Mononuclear cell (primary cell): ENCODE data around the gene PNMA1. TPM values are rescaled to one million over a fixed set of nuclear protein-coding genes. Genes with fewer than 3 reads are reported as not detected.

ENCODE experiments used
- H3K27me3 ChIP-seq: 2 replicates; pipeline ENCODE4 v1.6.0; 2011; ENCODE audit warnings: low read length, control low read depth; ENCODE audit not compliant: insufficient read depth
- H3K4me1 ChIP-seq: 2 replicates; pipeline ENCODE4 v1.5.1; 2011; ENCODE audit warnings: mild to moderate bottlenecking, low read length, control low read depth; ENCODE audit not compliant: insufficient read depth
- H3K4me3 ChIP-seq: 2 replicates; pipeline ENCODE4 v1.5.1; 2011; ENCODE audit warnings: mild to moderate bottlenecking, low read length, moderate library complexity
- H3K9me3 ChIP-seq: 2 replicates; pipeline ENCODE4 v1.5.1; 2011; ENCODE audit warnings: low read depth, mild to moderate bottlenecking, control low read depth, low read length
- total RNA-seq: library from RNA; depleted of rRNA; stranded (reverse); fragments of >200 nt; gene quantifications from one replicate; pipeline ENCODE4 v1.2.3, GENCODE V29; 2012

PNMA1 gene
- total RNA-seq, 1 donor = 23.2 TPM

GRCh38 chr14:73694083-73694482 is 20.1 kb downstream of the PNMA1 start:
- H3K9me3 ChIP-seq = no peaks in the 10 kb centered on the region
- H3K4me3 ChIP-seq = no peak overlapping the region
- H3K4me1 ChIP-seq = no peaks in the 10 kb centered on the region
- no peaks in the 10 kb centered on the region for H3K27me3 ChIP-seq

DNA sequence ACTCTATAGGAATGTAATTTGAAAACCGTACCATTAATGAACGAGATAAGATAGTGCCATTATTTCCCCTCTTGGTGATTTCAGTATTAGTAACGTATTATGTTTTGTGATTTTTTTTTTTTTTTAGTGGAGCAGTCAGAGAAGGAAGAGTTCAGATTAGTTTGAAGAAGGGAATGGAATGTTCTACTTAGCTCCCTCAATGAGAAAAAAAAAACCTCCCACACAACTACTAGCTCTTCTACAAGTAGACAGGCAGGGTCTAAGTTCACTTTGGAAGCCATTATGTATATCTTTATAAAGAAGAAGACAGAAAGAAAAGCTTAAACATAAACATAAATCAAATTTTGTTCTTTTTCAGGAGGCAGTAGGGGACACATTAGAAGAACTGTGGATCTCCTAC is 27.3 kb downstream of the PNMA1 start:
- Histone ChIP-seq H3K9me3 (no peaks in the 10 kb centered on the region), H3K4me1 (no peaks in the 10 kb centered on the region), H3K4me3 (no peak overlapping the region), H3K27me3 (no peaks in the 10 kb centered on the region)

DNA sequence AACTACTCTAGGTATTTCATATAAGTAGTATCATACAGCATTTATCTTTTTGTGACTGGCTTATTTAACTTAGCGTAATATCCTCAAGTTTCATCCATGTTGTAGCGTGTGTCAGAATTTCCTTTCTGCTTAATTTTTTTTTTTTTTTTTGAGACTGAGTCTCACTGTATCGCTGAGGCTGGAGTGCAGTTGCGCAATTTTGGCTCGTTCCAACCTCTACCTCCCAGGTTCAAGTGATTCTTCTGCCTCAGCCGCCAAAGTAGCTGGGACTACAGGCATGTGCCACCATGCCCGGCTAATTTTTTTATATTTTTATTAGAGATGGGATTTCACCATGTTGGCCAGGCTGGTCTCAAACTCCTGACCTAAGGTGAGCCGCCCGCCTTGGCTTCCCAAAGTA is 28.9 kb downstream of the PNMA1 start:
- Histone ChIP-seq H3K9me3 (no peaks in the 10 kb centered on the region), H3K27me3 (no peaks in the 10 kb centered on the region), H3K4me1 (no peaks in the 10 kb centered on the region), H3K4me3 (no peak overlapping the region)

DNA sequence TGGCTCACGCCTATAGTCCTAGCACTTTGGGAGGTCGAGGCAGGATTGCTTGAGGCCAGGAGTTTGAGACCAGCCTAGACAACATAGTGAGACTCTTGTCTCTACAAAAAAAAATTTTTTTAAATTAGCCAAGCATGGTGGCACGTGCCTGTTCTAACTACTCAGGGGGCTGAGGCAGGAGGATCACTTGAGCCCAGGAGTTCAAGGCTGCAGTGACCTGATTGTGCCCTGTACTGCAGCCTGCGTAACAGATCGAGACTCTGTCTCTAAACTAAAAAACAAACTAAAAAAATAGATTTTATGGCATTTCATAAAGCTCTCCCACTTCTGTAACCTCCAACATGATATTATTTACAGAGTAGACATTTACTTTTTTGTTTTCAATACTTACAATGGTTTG is 29.6 kb downstream of the PNMA1 start:
- Histone ChIP-seq H3K4me1 (no peaks in the 10 kb centered on the region), H3K27me3 (no peaks in the 10 kb centered on the region), H3K4me3 (no peak overlapping the region), H3K9me3 (no peaks in the 10 kb centered on the region)

DNA sequence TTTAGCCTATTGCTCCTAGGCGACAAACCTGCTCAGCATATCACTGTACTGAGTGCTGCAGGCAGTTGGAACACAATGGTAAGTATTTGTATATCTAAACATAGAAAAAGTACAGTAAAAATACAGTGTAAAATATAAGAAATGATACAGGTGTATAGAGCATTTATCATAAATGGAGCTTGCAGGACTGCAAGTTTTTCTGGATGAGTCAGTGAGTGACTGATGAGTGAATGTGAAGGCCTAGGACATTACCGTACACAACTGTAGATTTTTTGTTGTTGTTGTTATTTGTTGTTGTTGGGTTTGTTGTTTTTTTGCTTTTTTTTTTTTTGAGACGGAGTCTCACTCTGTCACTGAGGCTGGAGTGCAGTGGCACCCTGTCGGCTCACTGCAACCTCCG is 33.4 kb downstream of the PNMA1 start:
- no peaks in the 10 kb centered on the region for H3K27me3 ChIP-seq
- H3K4me1 ChIP-seq = no peaks in the 10 kb centered on the region
- H3K9me3 ChIP-seq = no peaks in the 10 kb centered on the region
- no peak overlapping the region for H3K4me3 ChIP-seq

GRCh38 chr14:73678698-73679097 is 35.5 kb downstream of the PNMA1 start:
- Histone ChIP-seq H3K4me3 (no peak overlapping the region), H3K4me1 (no peaks in the 10 kb centered on the region), H3K9me3 (no peaks in the 10 kb centered on the region), H3K27me3 (no peaks in the 10 kb centered on the region)

DNA sequence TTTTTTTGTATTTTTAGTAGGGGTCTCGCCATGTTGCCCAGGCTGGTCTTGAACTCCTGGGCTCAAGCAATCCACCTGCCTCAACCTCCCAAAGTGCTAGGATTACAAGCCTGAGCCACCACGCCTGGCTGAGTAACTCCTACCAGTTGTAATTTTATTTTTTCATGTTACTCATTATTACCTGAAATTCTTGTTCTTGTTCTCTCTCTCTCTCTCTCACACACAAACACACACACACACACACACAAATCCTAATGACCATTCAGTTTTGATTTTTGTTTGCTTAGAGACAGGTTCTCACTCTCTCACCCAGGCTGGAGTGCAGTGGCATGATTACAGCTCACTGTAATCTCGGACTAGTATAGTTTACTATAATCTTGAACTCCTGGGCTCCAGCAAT is 39.2 kb downstream of the PNMA1 start:
- Histone ChIP-seq H3K27me3 (no peaks in the 10 kb centered on the region), H3K4me1 (no peaks in the 10 kb centered on the region), H3K4me3 (no peak overlapping the region), H3K9me3 (no peaks in the 10 kb centered on the region)

DNA sequence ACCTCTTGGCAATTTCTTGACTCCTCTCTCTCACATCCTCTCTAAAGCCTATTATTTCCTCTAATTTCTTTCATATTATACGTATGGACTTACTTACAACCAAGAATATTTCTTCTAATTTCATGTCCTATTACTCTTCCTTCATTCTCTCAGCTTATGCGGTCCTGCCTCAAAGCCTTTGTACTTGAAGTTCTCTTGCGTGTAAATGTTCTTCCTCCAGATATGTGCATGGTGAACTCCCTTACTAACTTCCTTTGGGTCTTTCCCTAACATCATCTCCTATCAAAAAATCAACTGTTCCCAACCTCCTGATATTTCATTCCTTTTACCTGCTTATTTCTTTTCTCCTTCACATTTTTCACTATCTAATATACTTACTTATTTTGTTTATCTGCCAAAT is 46.3 kb downstream of the PNMA1 start:
- no peaks in the 10 kb centered on the region for H3K9me3 ChIP-seq
- no peaks in the 10 kb centered on the region for H3K4me1 ChIP-seq
- no peaks in the 10 kb centered on the region for H3K27me3 ChIP-seq
- H3K4me3 ChIP-seq = no peak overlapping the region

DNA sequence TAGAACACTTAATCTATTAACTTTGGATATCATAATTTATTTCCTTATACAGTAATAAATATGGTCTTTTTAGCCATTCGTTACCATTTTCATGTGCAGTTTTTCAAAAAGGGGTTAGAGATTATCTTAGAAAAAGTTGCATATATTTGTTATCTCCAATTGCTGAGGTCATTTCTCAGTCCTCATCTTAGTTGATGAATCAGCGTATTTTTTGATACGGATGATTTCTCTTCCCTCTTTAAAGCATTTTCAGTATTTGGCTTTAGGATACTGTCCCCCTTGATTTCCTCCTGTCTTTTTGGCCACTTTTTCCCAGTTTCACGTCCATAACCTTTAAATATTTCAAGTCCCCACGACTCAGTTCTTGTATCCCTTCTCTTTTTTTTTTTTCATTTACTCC is 47.6 kb downstream of the PNMA1 start:
- H3K27me3 ChIP-seq = no peaks in the 10 kb centered on the region
- H3K4me1 ChIP-seq = no peaks in the 10 kb centered on the region
- no peak overlapping the region for H3K4me3 ChIP-seq
- no peaks in the 10 kb centered on the region for H3K9me3 ChIP-seq

GRCh38 chr14:73665130-73665529 is 49.1 kb downstream of the PNMA1 start:
- Histone ChIP-seq H3K9me3 (no peaks in the 10 kb centered on the region), H3K27me3 (no peaks in the 10 kb centered on the region), H3K4me3 (no peak overlapping the region), H3K4me1 (no peaks in the 10 kb centered on the region)

DNA sequence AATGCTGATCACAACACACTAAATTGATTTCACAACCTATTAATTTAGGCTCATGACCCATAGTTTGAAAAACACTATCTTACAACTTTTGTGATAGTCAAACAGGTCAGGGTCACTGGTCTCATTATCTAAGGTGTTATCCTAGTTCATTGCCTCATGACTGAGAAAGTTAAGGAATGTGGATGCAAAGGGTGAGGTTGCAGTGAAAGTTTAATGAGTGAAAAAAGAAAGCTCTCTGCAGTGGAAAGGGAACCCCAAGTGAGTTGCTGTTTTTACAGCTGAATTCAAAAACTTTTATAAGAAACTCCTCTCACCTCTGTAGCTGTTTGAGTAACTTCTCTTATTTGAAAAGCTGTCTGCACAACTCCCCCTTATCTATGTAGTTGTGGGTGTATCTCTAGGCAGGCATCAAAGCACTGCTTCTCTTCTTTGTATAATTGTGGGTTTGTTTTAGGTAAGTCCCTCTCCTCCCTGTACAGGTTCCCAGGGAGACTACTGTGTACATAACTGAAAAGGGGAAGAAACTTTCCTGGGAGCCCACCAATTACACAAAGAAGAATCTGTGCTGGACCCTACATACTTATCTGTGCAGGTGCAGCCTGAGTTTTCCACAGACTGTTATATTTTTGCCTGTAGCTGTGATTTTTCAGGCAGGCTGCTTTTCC is 50.5 kb downstream of the PNMA1 start:
- H3K4me3 ChIP-seq = no peak overlapping the region

GRCh38 chr14:73662487-73662943 is 51.7 kb downstream of the PNMA1 start:
- H3K9me3 ChIP-seq = no peaks in the 10 kb centered on the region
- H3K4me3 ChIP-seq = no peak overlapping the region
- H3K4me1 ChIP-seq = no peaks in the 10 kb centered on the region
- no peaks in the 10 kb centered on the region for H3K27me3 ChIP-seq

More for the DNA sequence above, 50.5 kb downstream of the PNMA1 start:
- H3K27me3 ChIP-seq = no peaks in the 10 kb centered on the region
- H3K4me1 ChIP-seq = no peaks in the 10 kb centered on the region
- no peaks in the 10 kb centered on the region for H3K9me3 ChIP-seq

GRCh38 chr14:73661872-73662271 is 52.3 kb downstream of the PNMA1 start:
- Histone ChIP-seq H3K27me3 (no peaks in the 10 kb centered on the region), H3K4me1 (no peaks in the 10 kb centered on the region), H3K9me3 (no peaks in the 10 kb centered on the region), H3K4me3 (no peak overlapping the region)

Other genes starting within 250 kb of the PNMA1 start
- 32.2 TPM for gene RIOX1, start 223.5 kb downstream of the PNMA1 start, total RNA-seq
- 0.73 TPM for gene ACOT1, start 177.2 kb downstream of the PNMA1 start, total RNA-seq
- gene HEATR4, start 155.4 kb downstream of the PNMA1 start, total RNA-seq = 0.10 TPM
- gene ACOT2, start 145.2 kb downstream of the PNMA1 start, total RNA-seq = 12.9 TPM
- 0.42 TPM for gene ACOT4, start 122.5 kb downstream of the PNMA1 start, total RNA-seq
- not detected for gene ACOT6, start 101.9 kb downstream of the PNMA1 start, total RNA-seq
- gene DNAL1, start 69.4 kb downstream of the PNMA1 start, total RNA-seq = 1.5 TPM
- gene PTGR2, start 137.4 kb upstream of the PNMA1 start, total RNA-seq = 0.63 TPM
- gene ZNF410, start 172.5 kb upstream of the PNMA1 start, total RNA-seq = 108 TPM
- 1.0 TPM for gene FAM161B, start 235.7 kb upstream of the PNMA1 start, total RNA-seq
- 26.4 TPM for gene COQ6, start 235.9 kb upstream of the PNMA1 start, total RNA-seq